Liver (tissue), 9 donors: ENCODE data around the gene FGF12. TPM values are rescaled to one million over a fixed set of nuclear protein-coding genes. Genes with fewer than 3 reads are reported as not detected.

Experiments
- DNase-seq: peaks from one replicate; pipeline ENCODE4 v3.0.0-alpha.2; 2017; ENCODE audit warnings: low spot score
- H3K27ac ChIP-seq, 2 donors: one replicate each; pipeline ENCODE4 v1.7.0; 2013; ENCODE audit warnings: inconsistent platforms in 2 of 2, low read length in 2 of 2, control low read depth in 1 of 2, low read depth in 1 of 2, mild to moderate bottlenecking in 1 of 2
- H3K27me3 ChIP-seq, 4 donors: one replicate each; pipeline versions ENCODE4 v1.6.1 to v1.7.0; 2013; ENCODE audit warnings: low read length in 3 of 4, inconsistent platforms in 1 of 4, mild to moderate bottlenecking in 1 of 4, moderate library complexity in 1 of 4; ENCODE audit not compliant: control insufficient read depth in 4 of 4, insufficient read depth in 4 of 4
- H3K36me3 ChIP-seq, 4 donors: one replicate each; pipeline versions ENCODE4 v1.6.1 to v1.7.0; 2013; ENCODE audit warnings: low read length in 3 of 4, mild to moderate bottlenecking in 3 of 4, low read depth in 1 of 4, moderate library complexity in 1 of 4; ENCODE audit not compliant: control insufficient read depth in 4 of 4, insufficient read depth in 3 of 4
- H3K4me1 ChIP-seq, 4 donors: one replicate each; pipeline versions ENCODE4 v1.6.1 to v1.7.0; 2013; ENCODE audit warnings: low read length in 3 of 4, mild to moderate bottlenecking in 3 of 4, moderate library complexity in 1 of 4; ENCODE audit not compliant: control insufficient read depth in 4 of 4, insufficient read depth in 4 of 4
- H3K4me3 ChIP-seq, 3 donors: one replicate each; pipeline versions ENCODE4 v1.6.1 to v1.7.0; 2013; ENCODE audit warnings: low read length in 3 of 3, control low read depth in 1 of 3, low read depth in 1 of 3, mild to moderate bottlenecking in 1 of 3
- H3K9ac ChIP-seq, 2 donors: one replicate each; pipeline ENCODE4 v1.7.0; 2013; ENCODE audit warnings: low read length in 2 of 2, mild to moderate bottlenecking in 2 of 2, moderate library complexity in 2 of 2, control low read depth in 1 of 2, low read depth in 1 of 2
- H3K9me3 ChIP-seq, 4 donors: one replicate each; pipeline versions ENCODE4 v1.6.1 to v1.7.0; 2013; ENCODE audit warnings: low read length in 3 of 4; ENCODE audit not compliant: control insufficient read depth in 4 of 4
- CTCF ChIP-seq: fragments of 150-350 bp; IDR thresholded peaks from 2 replicates; pipeline ENCODE4 v1.5.1; 2017; ENCODE audit warnings: improper control_type of control experiment, low read depth, low read length; ENCODE audit not compliant: missing input control
- FOXA1 ChIP-seq: IDR thresholded peaks from 2 replicates; pipeline ENCODE4 v1.6.1; 2016; ENCODE audit warnings: antibody characterized with exemption
- FOXA2 ChIP-seq: IDR thresholded peaks from 2 replicates; pipeline ENCODE4 v1.6.1; 2016; ENCODE audit warnings: antibody characterized with exemption
- GABPA ChIP-seq, 2 donors: IDR thresholded peaks in 1 of 2; conservative IDR thresholded peaks in 1 of 2; 2 replicates each; pipeline ENCODE4 v1.6.1; 2016; ENCODE audit warnings: antibody characterized with exemption in 2 of 2, mild to moderate bottlenecking in 1 of 2, moderate library complexity in 1 of 2
- HNF4A ChIP-seq, 2 donors: conservative IDR thresholded peaks; 2 replicates each; pipeline ENCODE4 v1.6.1; 2016; ENCODE audit warnings: antibody characterized with exemption in 2 of 2, mild to moderate bottlenecking in 2 of 2
- HNF4G ChIP-seq: IDR thresholded peaks from 2 replicates; pipeline ENCODE4 v1.6.1; 2016; ENCODE audit warnings: antibody characterized with exemption
- JUND ChIP-seq, 2 donors: IDR thresholded peaks; 2 replicates each; pipeline ENCODE4 v1.6.1; 2016; ENCODE audit warnings: antibody characterized with exemption in 2 of 2
- MAX ChIP-seq: IDR thresholded peaks from 2 replicates; pipeline ENCODE4 v1.6.1; 2016; ENCODE audit warnings: antibody characterized with exemption
- NR2F2 ChIP-seq: IDR thresholded peaks from 2 replicates; pipeline ENCODE4 v1.6.1; 2016; ENCODE audit warnings: antibody characterized with exemption
- RAD21 ChIP-seq, 2 donors: IDR thresholded peaks; 2 replicates each; pipeline ENCODE4 v1.6.1; 2016; ENCODE audit warnings: antibody characterized with exemption in 2 of 2, mild to moderate bottlenecking in 2 of 2
- REST ChIP-seq: IDR thresholded peaks from 2 replicates; pipeline ENCODE4 v1.6.1; 2016; ENCODE audit warnings: antibody characterized with exemption, mild to moderate bottlenecking
- SP1 ChIP-seq: IDR thresholded peaks from 2 replicates; pipeline ENCODE4 v1.6.1; 2018; ENCODE audit warnings: antibody characterized with exemption, mild to moderate bottlenecking
- TAF1 ChIP-seq: conservative IDR thresholded peaks from 2 replicates; pipeline ENCODE4 v1.6.1; 2016; ENCODE audit warnings: antibody characterized with exemption, mild to moderate bottlenecking
- YY1 ChIP-seq: IDR thresholded peaks from 2 replicates; pipeline ENCODE4 v1.6.1; 2016; ENCODE audit warnings: antibody characterized with exemption, mild to moderate bottlenecking
- WGBS: extraction: QIAGEN DNeasy Blood & Tissue Kit; methylation state at CpG from one replicate; pipeline ENCODE4 v1.1.7; 2013; 5-methylcytosine and 5-hydroxymethylcytosine counted together
- polyA plus RNA-seq, 2 donors: library from polyadenylated mRNA; stranded (reverse) in 1 of 2; unstranded in 1 of 2; fragments of 200-250 nt in 1 of 2; fragments of >200 nt in 1 of 2; fragmentation: Nextera tagmentation in 1 of 2; extraction: Ambion mirVana in 1 of 2; gene quantifications; one replicate each; pipeline versions ENCODE4 v1.2.1 to v1.2.3, GENCODE V29; 2013 to 2015
- total RNA-seq, 2 donors: library from RNA; depleted of rRNA; stranded (reverse); fragments of >200 nt; gene quantifications; one replicate each; pipeline ENCODE4 v1.2.3, GENCODE V29; 2014
- TF ChIP-seq, protein P1 (sequence below): IDR thresholded peaks from 2 replicates; pipeline ENCODE4 v1.6.1; 2016; ENCODE audit warnings: antibody characterized with exemption
- TF ChIP-seq, protein P2 (sequence below): IDR thresholded peaks from 2 replicates; pipeline ENCODE4 v1.6.1; 2016; ENCODE audit warnings: antibody characterized with exemption
- donor health status: healthy.
- donor health status: healthy.
- donor health status: healthy.
- donor health status: healthy.
- donor health status: healthy.

The FGF12 gene
- total and polyA plus RNA-seq, 4 donors, result 0.11 to 0.59 (median 0.19) TPM

DNA sequence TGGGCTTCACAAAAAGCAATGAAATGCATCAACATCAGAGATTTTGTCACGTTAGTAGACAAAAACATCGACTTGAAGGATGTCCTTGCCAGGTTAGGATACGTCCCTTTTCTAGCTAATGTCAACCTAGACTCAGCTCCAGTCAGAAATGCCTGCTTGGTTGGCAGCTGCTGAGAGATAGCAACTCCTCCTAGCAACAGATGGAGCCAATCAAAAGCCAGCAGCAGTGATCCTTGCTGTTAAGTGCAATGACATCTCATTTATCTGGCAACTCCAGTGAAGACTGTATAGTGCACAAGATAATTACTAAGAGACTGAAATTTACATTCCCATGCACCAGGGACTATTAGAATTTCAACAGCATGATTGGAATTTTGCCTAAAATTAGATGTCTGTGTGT lies 424.1 kb downstream of the FGF12 start:
- Histone ChIP-seq H3K27ac (no peak overlapping the region), H3K4me3 (no peak overlapping the region), H3K36me3 (no peaks in the 10 kb centered on the region), H3K4me1 (no peaks in the 10 kb centered on the region), H3K9ac (no peak overlapping the region), H3K27me3 (peaks cover 0 to 3% (median 0%) of the 10 kb centered on the region in 4 donors), H3K9me3 (no peaks in the 10 kb centered on the region)
- TF ChIP-seq RAD21 (IDR thresholded peaks at IDR 0.05) (no peak), FOXA2 (no peak), CTCF (no peak), MAX (no peak), JUND (IDR thresholded peaks at IDR 0.05) (no peak), REST (no peak), HNF4A (conservative IDR thresholded peaks at IDR 0.05) (no peak), GABPA (IDR thresholded peaks at IDR 0.05 in 1 of 2, conservative IDR thresholded peaks at IDR 0.05 in 1 of 2) (no peak), TAF1 (no peak), YY1 (no peak), FOXA1 (no peak), NR2F2 (no peak), SP1 (no peak), HNF4G (no peak)
- TF ChIP-seq, protein P1, sequence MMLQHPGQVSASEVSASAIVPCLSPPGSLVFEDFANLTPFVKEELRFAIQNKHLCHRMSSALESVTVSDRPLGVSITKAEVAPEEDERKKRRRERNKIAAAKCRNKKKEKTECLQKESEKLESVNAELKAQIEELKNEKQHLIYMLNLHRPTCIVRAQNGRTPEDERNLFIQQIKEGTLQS, result no peak
- TF ChIP-seq, protein P2, sequence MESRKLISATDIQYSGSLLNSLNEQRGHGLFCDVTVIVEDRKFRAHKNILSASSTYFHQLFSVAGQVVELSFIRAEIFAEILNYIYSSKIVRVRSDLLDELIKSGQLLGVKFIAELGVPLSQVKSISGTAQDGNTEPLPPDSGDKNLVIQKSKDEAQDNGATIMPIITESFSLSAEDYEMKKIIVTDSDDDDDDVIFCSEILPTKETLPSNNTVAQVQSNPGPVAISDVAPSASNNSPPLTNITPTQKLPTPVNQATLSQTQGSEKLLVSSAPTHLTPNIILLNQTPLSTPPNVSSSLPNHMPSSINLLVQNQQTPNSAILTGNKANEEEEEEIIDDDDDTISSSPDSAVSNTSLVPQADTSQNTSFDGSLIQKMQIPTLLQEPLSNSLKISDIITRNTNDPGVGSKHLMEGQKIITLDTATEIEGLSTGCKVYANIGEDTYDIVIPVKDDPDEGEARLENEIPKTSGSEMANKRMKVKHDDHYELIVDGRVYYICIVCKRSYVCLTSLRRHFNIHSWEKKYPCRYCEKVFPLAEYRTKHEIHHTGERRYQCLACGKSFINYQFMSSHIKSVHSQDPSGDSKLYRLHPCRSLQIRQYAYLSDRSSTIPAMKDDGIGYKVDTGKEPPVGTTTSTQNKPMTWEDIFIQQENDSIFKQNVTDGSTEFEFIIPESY, result no peak
- WGBS, result 64% methylated on average over 3 of the region's 3 CpGs
- no peak for DNase-seq

GRCh38 chr3:192302721-192303120 lies 424.6 kb downstream of the FGF12 start:
- no peaks in the 10 kb centered on the region for H3K9me3 ChIP-seq
- no peak overlapping the region for H3K4me3 ChIP-seq
- no peaks in the 10 kb centered on the region for H3K36me3 ChIP-seq
- no peak overlapping the region for H3K9ac ChIP-seq
- no peak for DNase-seq
- no peak overlapping the region for H3K27ac ChIP-seq
- peaks cover 0 to 3% (median 0%) of the 10 kb centered on the region in 4 donors for H3K27me3 ChIP-seq
- H3K4me1 ChIP-seq, result no peaks in the 10 kb centered on the region
- TF ChIP-seq YY1 (no peak), MAX (no peak), HNF4A (conservative IDR thresholded peaks at IDR 0.05) (no peak), JUND (IDR thresholded peaks at IDR 0.05) (no peak), FOXA1 (no peak), NR2F2 (no peak), REST (no peak), FOXA2 (no peak), GABPA (IDR thresholded peaks at IDR 0.05 in 1 of 2, conservative IDR thresholded peaks at IDR 0.05 in 1 of 2) (no peak), RAD21 (IDR thresholded peaks at IDR 0.05) (no peak)
- TF ChIP-seq, protein P2, result no peak
